ENCODE results near the gene SURF1.

SURF1 gene

GRCh38 chr9:133367221-133367620, 10.9 kb upstream of the SURF1 start:
- in situ Hi-C loops (cut with HindIII; ENCODE audit: low sequenced_read_pairs): no loop called here

- in situ Hi-C loops (cut with HindIII; ENCODE audit: low sequenced_read_pairs): no loop called here
These were observed 10.1 kb upstream of the SURF1 start for GRCh38 chr9:133366435-133366834.

GRCh38 chr9:133362359-133363044, 6.2 kb upstream of the SURF1 start:
- in situ Hi-C loops (cut with HindIII; ENCODE audit: low sequenced_read_pairs): no loop called here

GRCh38 chr9:133361507-133362092, 5.3 kb upstream of the SURF1 start:
- in situ Hi-C loops (cut with HindIII; ENCODE audit: low sequenced_read_pairs): no loop called here

- in situ Hi-C loops (cut with HindIII; ENCODE audit: low sequenced_read_pairs): no loop called here
These were observed 4.4 kb upstream of the SURF1 start for GRCh38 chr9:133360400-133361393.

GRCh38 chr9:133359399-133360175, 3.3 kb upstream of the SURF1 start:
- in situ Hi-C loops (cut with HindIII; ENCODE audit: low sequenced_read_pairs): no loop called here

GRCh38 chr9:133357656-133358055, 1.4 kb upstream of the SURF1 start:
- in situ Hi-C loops (cut with HindIII; ENCODE audit: low sequenced_read_pairs): no loop called here

GRCh38 chr9:133355881-133356357, 368 bp downstream of the SURF1 start:
- in situ Hi-C loops (cut with HindIII; ENCODE audit: low sequenced_read_pairs): no loop called here

GRCh38 chr9:133354766-133355165, 1.5 kb downstream of the SURF1 start:
- in situ Hi-C loops (cut with HindIII; ENCODE audit: low sequenced_read_pairs): no loop called here

- in situ Hi-C loops (cut with HindIII; ENCODE audit: low sequenced_read_pairs): no loop called here
These were observed 2.7 kb downstream of the SURF1 start for GRCh38 chr9:133353548-133353947.

GRCh38 chr9:133352635-133353340, 3.5 kb downstream of the SURF1 start:
- in situ Hi-C loops (cut with HindIII; ENCODE audit: low sequenced_read_pairs): no loop called here

- in situ Hi-C loops (cut with HindIII; ENCODE audit: low sequenced_read_pairs): no loop called here
These were observed 4.2 kb downstream of the SURF1 start for GRCh38 chr9:133351908-133352634.

- in situ Hi-C loops (cut with HindIII; ENCODE audit: low sequenced_read_pairs): no loop called here
These were observed 4.8 kb downstream of the SURF1 start for GRCh38 chr9:133351526-133351907.

- in situ Hi-C loops (cut with HindIII; ENCODE audit: low sequenced_read_pairs): no loop called here
These were observed 6.2 kb downstream of the SURF1 start for GRCh38 chr9:133349965-133350616.

GRCh38 chr9:133348718-133349573, 7.3 kb downstream of the SURF1 start:
- in situ Hi-C loops (cut with HindIII; ENCODE audit: low sequenced_read_pairs): no loop called here

GRCh38 chr9:133347985-133348717, 8.1 kb downstream of the SURF1 start, which contains the start of the genes MED22 and RPL7A:
MED22 (minus strand) TSS chr9:133348131; CDS start chr9:133346662, 1,469 bp downstream.
RPL7A (plus strand) TSS chr9:133348218; CDS start chr9:133348244, 26 bp downstream.
- in situ Hi-C loops (cut with HindIII; ENCODE audit: low sequenced_read_pairs): no loop called here

GRCh38 chr9:133347515-133347984, 8.7 kb downstream of the SURF1 start:
- in situ Hi-C loops (cut with HindIII; ENCODE audit: low sequenced_read_pairs): no loop called here
